ENCODE data around the gene IFNLR1.
"Not testable (repeated sequence)": the region's sequence is repeated elsewhere in the genome, so short reads cannot be mapped to it uniquely, and the experiment has no call there.

The IFNLR1 gene

GRCh38 chr1:24186993-24187790, at the start of gene IFNLR1:
IFNLR1 (minus strand) TSS chr1:24187289; CDS start chr1:24187248, 41 bp downstream.
- no peak for DNase-seq (ENCODE audit: low spot score)

GRCh38 chr1:24235921-24236788, 49.1 kb upstream of the IFNLR1 start:
- DNase-seq (ENCODE audit: low spot score): no peak

- DNase-seq (ENCODE audit: low spot score): no peak
Measured at GRCh38 chr1:24233684-24234600, 46.9 kb upstream of the IFNLR1 start.

- no peak for DNase-seq (ENCODE audit: low spot score)
Measured at GRCh38 chr1:24231701-24232100, 44.6 kb upstream of the IFNLR1 start.

- no peak for DNase-seq (ENCODE audit: low spot score)
Measured at GRCh38 chr1:24228311-24228710, 41.2 kb upstream of the IFNLR1 start.

- no peak for DNase-seq (ENCODE audit: low spot score)
Measured at GRCh38 chr1:24226749-24227148, 39.7 kb upstream of the IFNLR1 start.

- DNase-seq (ENCODE audit: low spot score): no peak
Measured at GRCh38 chr1:24224761-24225160, 37.7 kb upstream of the IFNLR1 start.

- no peak for DNase-seq (ENCODE audit: low spot score)
Measured at GRCh38 chr1:24224086-24224485, 37.0 kb upstream of the IFNLR1 start.

GRCh38 chr1:24222793-24223192, 35.7 kb upstream of the IFNLR1 start:
- DNase-seq (ENCODE audit: low spot score): no peak

GRCh38 chr1:24222008-24222605, 35.0 kb upstream of the IFNLR1 start:
- DNase-seq (ENCODE audit: low spot score): no peak

GRCh38 chr1:24221246-24221645, 34.2 kb upstream of the IFNLR1 start:
- no peak for DNase-seq (ENCODE audit: low spot score)

- DNase-seq (ENCODE audit: low spot score): no peak
Measured at GRCh38 chr1:24216276-24217074, 29.4 kb upstream of the IFNLR1 start.

- DNase-seq (ENCODE audit: low spot score): no peak
Measured at GRCh38 chr1:24215226-24215814, 28.2 kb upstream of the IFNLR1 start.

- DNase-seq (ENCODE audit: low spot score): no peak
Measured at GRCh38 chr1:24212376-24212775, 25.3 kb upstream of the IFNLR1 start.

- DNase-seq (ENCODE audit: low spot score): no peak
Measured at GRCh38 chr1:24210195-24210627, 23.1 kb upstream of the IFNLR1 start.

GRCh38 chr1:24209097-24209496, 22.0 kb upstream of the IFNLR1 start:
- DNase-seq (ENCODE audit: low spot score): no peak

GRCh38 chr1:24207709-24208108, 20.6 kb upstream of the IFNLR1 start:
- DNase-seq (ENCODE audit: low spot score): no peak

- not testable (repeated sequence) for DNase-seq (ENCODE audit: low spot score)
Measured at GRCh38 chr1:24207395-24207687, 20.3 kb upstream of the IFNLR1 start.

GRCh38 chr1:24206516-24207394, 19.7 kb upstream of the IFNLR1 start:
- no peak for DNase-seq (ENCODE audit: low spot score)

GRCh38 chr1:24206083-24206464, 19.0 kb upstream of the IFNLR1 start:
- DNase-seq (ENCODE audit: low spot score): no peak

Data from kidney capillary endothelial cell (primary cell).